Measurements from ENCODE around the gene PMEPA1. TPM values are rescaled to one million over a fixed set of nuclear protein-coding genes. Genes with fewer than 3 reads are reported as not detected.

PMEPA1 gene, protein sequence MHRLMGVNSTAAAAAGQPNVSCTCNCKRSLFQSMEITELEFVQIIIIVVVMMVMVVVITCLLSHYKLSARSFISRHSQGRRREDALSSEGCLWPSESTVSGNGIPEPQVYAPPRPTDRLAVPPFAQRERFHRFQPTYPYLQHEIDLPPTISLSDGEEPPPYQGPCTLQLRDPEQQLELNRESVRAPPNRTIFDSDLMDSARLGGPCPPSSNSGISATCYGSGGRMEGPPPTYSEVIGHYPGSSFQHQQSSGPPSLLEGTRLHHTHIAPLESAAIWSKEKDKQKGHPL
- total RNA-seq, result 1 to 10 TPM in 1 of 2 donors, under 1 TPM in 1; 0.61 to 1.5 TPM
- 1 to 10 TPM in 1 of 2 donors, under 1 TPM in 1; 0.79 to 1.5 TPM for polyA plus RNA-seq

GRCh38 chr20:57709823-57710799, at the start of gene PMEPA1:
TSS of gene PMEPA1 (minus strand) at chr20:57710015. CDS start at chr20:57709582, 433 bp downstream.
- Histone ChIP-seq H3K27ac (ENCODE audit: low read depth in 1 of 2, low read length in 2 of 2) (peak within 1 kb of the TSS; percentile 32 to 67), H3K36me3 (ENCODE audit: control insufficient read depth in 4 of 4, insufficient read depth in 3 of 4, low read depth in 1 of 4, low read length in 3 of 4) (no peaks in the 10 kb centered on the region), H3K4me3 (ENCODE audit: low read depth in 1 of 3, low read length in 3 of 3) (peak within 1 kb of the TSS; percentile 10 to 59 (median 18)), H3K4me1 (ENCODE audit: control insufficient read depth in 4 of 4, insufficient read depth in 4 of 4, low read length in 3 of 4) (peaks cover 0 to 11% (median 8%) of the 10 kb centered on the region in 4 donors), H3K9me3 (ENCODE audit: control insufficient read depth in 4 of 4, low read length in 3 of 4) (no peaks in the 10 kb centered on the region), H3K9ac (ENCODE audit: low read depth in 1 of 2, low read length in 2 of 2) (no peak within 1 kb of the TSS), H3K27me3 (ENCODE audit: control insufficient read depth in 4 of 4, insufficient read depth in 4 of 4, low read length in 3 of 4) (peaks cover 0 to 18% (median 4%) of the 10 kb centered on the region in 4 donors)
- TF ChIP-seq GABPA (IDR thresholded peaks at IDR 0.05 in 1 of 2, conservative IDR thresholded peaks at IDR 0.05 in 1 of 2) (no peak), REST (IDR thresholded peaks at IDR 0.05) (no peak), HNF4G (IDR thresholded peaks at IDR 0.05) (no peak), FOXA2 (IDR thresholded peaks at IDR 0.05) (no peak), HNF4A (conservative IDR thresholded peaks at IDR 0.05) (no peak), JUND (IDR thresholded peaks at IDR 0.05) (no peak), RXRA (IDR thresholded peaks at IDR 0.05) (no peak), NR2F2 (IDR thresholded peaks at IDR 0.05) (no peak), FOXA1 (IDR thresholded peaks at IDR 0.05) (no peak), ATF3 (IDR thresholded peaks at IDR 0.05) (no peak), TAF1 (conservative IDR thresholded peaks at IDR 0.05) (no peak), EGR1 (IDR thresholded peaks at IDR 0.05; ENCODE audit: low read depth in 2 of 2) (no peak), YY1 (IDR thresholded peaks at IDR 0.05) (no peak), RAD21 (IDR thresholded peaks at IDR 0.05) (no peak), SP1 (IDR thresholded peaks at IDR 0.05) (no peak)
- TF ChIP-seq, protein P1, sequence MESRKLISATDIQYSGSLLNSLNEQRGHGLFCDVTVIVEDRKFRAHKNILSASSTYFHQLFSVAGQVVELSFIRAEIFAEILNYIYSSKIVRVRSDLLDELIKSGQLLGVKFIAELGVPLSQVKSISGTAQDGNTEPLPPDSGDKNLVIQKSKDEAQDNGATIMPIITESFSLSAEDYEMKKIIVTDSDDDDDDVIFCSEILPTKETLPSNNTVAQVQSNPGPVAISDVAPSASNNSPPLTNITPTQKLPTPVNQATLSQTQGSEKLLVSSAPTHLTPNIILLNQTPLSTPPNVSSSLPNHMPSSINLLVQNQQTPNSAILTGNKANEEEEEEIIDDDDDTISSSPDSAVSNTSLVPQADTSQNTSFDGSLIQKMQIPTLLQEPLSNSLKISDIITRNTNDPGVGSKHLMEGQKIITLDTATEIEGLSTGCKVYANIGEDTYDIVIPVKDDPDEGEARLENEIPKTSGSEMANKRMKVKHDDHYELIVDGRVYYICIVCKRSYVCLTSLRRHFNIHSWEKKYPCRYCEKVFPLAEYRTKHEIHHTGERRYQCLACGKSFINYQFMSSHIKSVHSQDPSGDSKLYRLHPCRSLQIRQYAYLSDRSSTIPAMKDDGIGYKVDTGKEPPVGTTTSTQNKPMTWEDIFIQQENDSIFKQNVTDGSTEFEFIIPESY (IDR thresholded peaks at IDR 0.05), result no peak
- TF ChIP-seq, protein P2, sequence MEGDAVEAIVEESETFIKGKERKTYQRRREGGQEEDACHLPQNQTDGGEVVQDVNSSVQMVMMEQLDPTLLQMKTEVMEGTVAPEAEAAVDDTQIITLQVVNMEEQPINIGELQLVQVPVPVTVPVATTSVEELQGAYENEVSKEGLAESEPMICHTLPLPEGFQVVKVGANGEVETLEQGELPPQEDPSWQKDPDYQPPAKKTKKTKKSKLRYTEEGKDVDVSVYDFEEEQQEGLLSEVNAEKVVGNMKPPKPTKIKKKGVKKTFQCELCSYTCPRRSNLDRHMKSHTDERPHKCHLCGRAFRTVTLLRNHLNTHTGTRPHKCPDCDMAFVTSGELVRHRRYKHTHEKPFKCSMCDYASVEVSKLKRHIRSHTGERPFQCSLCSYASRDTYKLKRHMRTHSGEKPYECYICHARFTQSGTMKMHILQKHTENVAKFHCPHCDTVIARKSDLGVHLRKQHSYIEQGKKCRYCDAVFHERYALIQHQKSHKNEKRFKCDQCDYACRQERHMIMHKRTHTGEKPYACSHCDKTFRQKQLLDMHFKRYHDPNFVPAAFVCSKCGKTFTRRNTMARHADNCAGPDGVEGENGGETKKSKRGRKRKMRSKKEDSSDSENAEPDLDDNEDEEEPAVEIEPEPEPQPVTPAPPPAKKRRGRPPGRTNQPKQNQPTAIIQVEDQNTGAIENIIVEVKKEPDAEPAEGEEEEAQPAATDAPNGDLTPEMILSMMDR (IDR thresholded peaks at IDR 0.05; ENCODE audit: low read depth, low read length, missing input control), result no peak
- peak; percentile 64 for DNase-seq (ENCODE audit: low spot score)
- WGBS, result 3% methylated on average over 92 of the region's 92 CpGs
